ENCODE data around the gene ZRANB1. TPM values are rescaled to one million over a fixed set of nuclear protein-coding genes. Genes with fewer than 3 reads are reported as not detected.

Gene ZRANB1
- total RNA-seq, 6 donors from 2014 or later: 14.6 to 35.4 (median 17.1) TPM

DNA sequence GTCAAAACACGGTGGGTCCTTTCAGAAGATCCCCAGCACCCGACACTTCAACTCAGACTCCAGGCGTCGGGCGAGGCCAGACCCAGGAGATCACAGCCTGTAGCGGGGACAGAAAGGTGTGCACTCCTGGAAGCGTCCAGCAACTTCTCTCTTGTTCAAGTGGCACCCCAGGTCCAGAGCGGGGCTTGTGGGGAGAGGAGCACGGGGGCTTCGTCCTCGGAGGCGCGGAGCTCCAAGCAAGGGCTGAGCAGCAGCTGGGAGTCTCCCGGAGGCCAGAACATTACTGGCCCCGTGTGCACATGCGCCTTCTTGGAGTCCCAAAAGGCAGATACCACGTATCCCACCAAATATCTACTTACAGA is 54.9 kb downstream of the ZRANB1 start:
- H3K27me3 ChIP-seq: no peaks in the 10 kb centered on the region
- 95 to 96% methylated on average over 11 to 17 of the region's 17 CpGs for WGBS, 2 donors
- no peak overlapping the region for H3K27ac ChIP-seq
- ATAC-seq (ENCODE audit: low FRiP score in 2 of 2) (no peak), DNase-seq (peak; percentile 16 to 70)
- H3K36me3 ChIP-seq: peaks cover 28 to 98% (median 90%) of the 10 kb centered on the region in 4 donors
- no peak for TF ChIP-seq POLR2A (IDR thresholded peaks at IDR 0.05)
- no peak for TF ChIP-seq CTCF (IDR thresholded peaks at IDR 0.05)
- TF ChIP-seq POLR2AphosphoS5 (IDR thresholded peaks at IDR 0.05): no peak
- TF ChIP-seq EP300 (IDR thresholded peaks at IDR 0.05): no peak
- no peak overlapping the region for H3K4me3 ChIP-seq
- H3K4me1 ChIP-seq: peaks cover 27 to 30% (median 28%) of the 10 kb centered on the region in 4 donors
- H3K9me3 ChIP-seq: no peaks in the 10 kb centered on the region

GRCh38 chr10:124997306-124997705 is 55.4 kb downstream of the ZRANB1 start:
- H3K4me3 ChIP-seq: no peak overlapping the region
- H3K9me3 ChIP-seq: no peaks in the 10 kb centered on the region
- H3K27ac ChIP-seq: no peak overlapping the region
- DNase-seq: no peak
- TF ChIP-seq POLR2A (IDR thresholded peaks at IDR 0.05): no peak
- TF ChIP-seq CTCF (IDR thresholded peaks at IDR 0.05): no peak
- H3K4me1 ChIP-seq: peaks cover 27 to 34% (median 33%) of the 10 kb centered on the region in 4 donors
- ATAC-seq (ENCODE audit: low FRiP score in 2 of 2): no peak
- no peaks in the 10 kb centered on the region for H3K27me3 ChIP-seq
- WGBS, 2 donors: 88 to 92% methylated on average over 11 of the region's 11 CpGs
- peaks cover 28 to 98% (median 90%) of the 10 kb centered on the region in 4 donors for H3K36me3 ChIP-seq

DNA sequence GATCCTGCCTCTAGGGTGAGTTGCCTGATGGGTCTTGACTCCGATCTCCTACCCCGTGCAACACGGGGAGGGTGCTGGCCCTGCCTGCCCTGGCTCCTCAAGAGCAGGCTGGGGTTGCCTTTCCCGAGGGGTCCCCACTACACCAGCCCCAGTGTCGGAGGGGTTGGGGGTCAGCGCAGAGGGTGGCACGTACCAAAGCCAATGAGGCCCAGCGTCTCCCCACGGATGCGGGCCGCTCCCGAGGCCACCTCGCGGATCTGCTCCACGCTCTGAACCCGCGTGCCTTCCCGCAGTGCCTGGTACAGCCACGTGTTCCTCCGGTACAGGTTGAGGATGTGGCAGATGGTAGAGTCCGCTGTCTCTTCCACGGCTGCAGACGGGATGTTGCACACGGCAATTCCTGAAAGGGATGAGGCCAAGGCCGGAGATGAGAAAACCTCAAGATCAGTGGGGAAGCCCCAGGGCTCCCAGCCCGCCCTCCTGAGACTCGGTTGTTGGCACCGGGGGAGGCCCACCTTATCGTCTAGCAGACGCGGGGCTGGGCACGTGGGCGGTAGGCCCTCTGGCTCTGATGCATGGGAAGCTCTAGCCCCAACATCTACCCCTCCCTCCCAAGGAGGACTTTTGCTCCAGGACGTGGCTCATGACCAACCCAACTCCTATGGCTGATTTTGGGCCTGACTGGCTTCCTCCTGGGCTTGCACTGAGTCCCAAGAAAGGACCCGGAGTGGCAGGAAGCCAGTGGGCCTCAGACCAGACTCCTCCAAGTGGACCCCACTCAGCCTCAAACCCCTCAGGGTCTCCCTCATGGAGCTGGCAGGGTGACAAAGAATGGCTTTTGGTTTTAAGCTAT is 56.1 kb downstream of the ZRANB1 start:
- peak overlapping the region in 2 of 4 donors; percentile 59 to 72 for H3K27ac ChIP-seq
- H3K9me3 ChIP-seq: no peaks in the 10 kb centered on the region
- no peaks in the 10 kb centered on the region for H3K27me3 ChIP-seq
- H3K36me3 ChIP-seq: peaks cover 31 to 98% (median 91%) of the 10 kb centered on the region in 4 donors
- peaks cover 27 to 38% (median 33%) of the 10 kb centered on the region in 4 donors for H3K4me1 ChIP-seq
- no peak overlapping the region for H3K4me3 ChIP-seq
- peak; percentile 17 to 64 for DNase-seq
- 86 to 89% methylated on average over 15 to 34 of the region's 35 CpGs for WGBS, 2 donors
- no peak for ATAC-seq (ENCODE audit: low FRiP score in 2 of 2)
- TF ChIP-seq EP300 (IDR thresholded peaks at IDR 0.05) (no peak), CTCF (IDR thresholded peaks at IDR 0.05) (no peak), POLR2AphosphoS5 (IDR thresholded peaks at IDR 0.05) (no peak), POLR2A (IDR thresholded peaks at IDR 0.05) (no peak)

GRCh38 chr10:124998624-124999291 is 56.8 kb downstream of the ZRANB1 start:
- 84 to 91% methylated on average over 11 to 16 of the region's 16 CpGs for WGBS, 2 donors
- H3K9me3 ChIP-seq: no peaks in the 10 kb centered on the region
- TF ChIP-seq POLR2A (IDR thresholded peaks at IDR 0.05) (no peak), EP300 (IDR thresholded peaks at IDR 0.05) (no peak), POLR2AphosphoS5 (IDR thresholded peaks at IDR 0.05) (no peak), CTCF (IDR thresholded peaks at IDR 0.05) (no peak)
- DNase-seq (peak; percentile 12 to 64), ATAC-seq (ENCODE audit: low FRiP score in 2 of 2) (peak in 1 of 2 donors; percentile 1)
- no peak overlapping the region for H3K4me3 ChIP-seq
- H3K36me3 ChIP-seq: peaks cover 31 to 96% (median 89%) of the 10 kb centered on the region in 4 donors
- no peaks in the 10 kb centered on the region for H3K27me3 ChIP-seq
- peak overlapping the region; percentile 53 to 72 (median 63) for H3K27ac ChIP-seq
- peaks cover 27 to 38% (median 33%) of the 10 kb centered on the region in 4 donors for H3K4me1 ChIP-seq
